Vagina (tissue), 2 donors: ENCODE results near the gene RBM4. TPM values are rescaled to one million over a fixed set of nuclear protein-coding genes. Genes with fewer than 3 reads are reported as not detected.

Experiments
- DNase-seq, 2 donors: peaks; one replicate each; pipeline ENCODE4 v3.0.0-alpha.2; 2017; ENCODE audit errors: extremely low spot score in 2 of 2
- H3K27ac ChIP-seq: fragments of 200-600 bp; sonication (generic); one replicate; pipeline ENCODE4 v1.5.1; 2019
- H3K27me3 ChIP-seq: fragments of 200-600 bp; sonication (generic); one replicate; pipeline ENCODE4 v1.5.1; 2019
- H3K36me3 ChIP-seq, 2 donors: fragments of 200-600 bp; sonication (generic); one replicate each; pipeline ENCODE4 v1.5.1; 2017 to 2019
- H3K4me1 ChIP-seq: fragments of 200-600 bp; sonication (generic); one replicate; pipeline ENCODE4 v1.5.1; 2019
- H3K4me3 ChIP-seq, 2 donors: fragments of 200-600 bp; sonication (generic); 1 replicate in 1 of 2; 2 replicates in 1 of 2; pipeline ENCODE4 v1.5.1; 2016 to 2019
- H3K9me3 ChIP-seq: fragments of 200-600 bp; sonication (generic); one replicate; pipeline ENCODE4 v1.5.1; 2019
- POLR2A ChIP-seq, 2 donors: fragments of 450-650 bp; IDR thresholded peaks; one replicate each; pipeline ENCODE4 v1.6.1; 2017; ENCODE audit warnings: antibody characterized with exemption in 2 of 2, mild to moderate bottlenecking in 2 of 2, moderate library complexity in 2 of 2
- POLR2AphosphoS5 ChIP-seq, 2 donors: sonication (generic); formaldehyde crosslinking; IDR thresholded peaks; one replicate each; pipeline ENCODE4 v1.9.0; 2017; ENCODE audit warnings: antibody characterized with exemption in 2 of 2, mild to moderate bottlenecking in 2 of 2, low read depth in 1 of 2; ENCODE audit not compliant: insufficient read depth in 1 of 2
- intact Hi-C: fragments of 100-400 bp; cut with DNase I; formaldehyde crosslinking; loops from one replicate; pipeline ENCODE4 v1.15.1; 2023
- total RNA-seq: library from RNA; depleted of rRNA; stranded (reverse); fragments of >200 nt; gene quantifications from one replicate; pipeline ENCODE4 v1.2.3, GENCODE V29; 2016
- TF ChIP-seq, protein P1 (sequence below), 3 experiments: fragments of 450-650 bp in 2 of 3; fragments of 200-600 bp in 1 of 3; sonication (generic) in 1 of 3; IDR thresholded peaks; one replicate each; pipeline ENCODE4 v1.5.1; 2017 to 2019; ENCODE audit warnings: antibody characterized with exemption in 3 of 3, mild to moderate bottlenecking in 2 of 3, moderate library complexity in 2 of 3

The RBM4 gene
- total RNA-seq, 1 donor from 2014 or later: 61.1 TPM

DNA sequence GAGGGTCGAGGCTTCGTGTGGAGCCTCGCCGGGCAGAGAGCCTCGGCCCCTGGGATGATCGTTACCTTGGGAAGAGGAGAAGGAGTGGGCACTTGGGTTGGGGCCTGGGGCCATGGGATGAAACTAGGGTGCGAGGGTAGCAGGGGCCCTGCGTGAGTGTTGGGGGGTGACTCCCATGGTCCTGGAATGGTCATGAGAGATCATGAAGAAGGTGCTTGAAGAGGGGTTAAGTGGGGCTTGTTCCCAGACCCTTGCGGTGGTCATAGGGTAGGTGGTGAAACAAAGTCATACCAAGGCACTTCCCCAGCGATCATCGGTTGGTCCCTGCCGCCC, 45.2 kb upstream of the RBM4 start:
- Histone ChIP-seq H3K27ac (peak overlapping the region; percentile 68), H3K4me3 (peak overlapping the region; percentile 52 to 86), H3K4me1 (peaks cover 32% of the 10 kb centered on the region), H3K27me3 (no peaks in the 10 kb centered on the region), H3K36me3 (no peaks in the 10 kb centered on the region), H3K9me3 (no peaks in the 10 kb centered on the region)
- intact Hi-C loops: no loop called here
- no peak for DNase-seq
- TF ChIP-seq POLR2AphosphoS5 (IDR thresholded peaks at IDR 0.05; ENCODE audit: insufficient read depth in 1 of 2, low read depth in 1 of 2) (peak in 1 of 2 donors; percentile 58), POLR2A (IDR thresholded peaks at IDR 0.05) (no peak)
- TF ChIP-seq, protein P1, sequence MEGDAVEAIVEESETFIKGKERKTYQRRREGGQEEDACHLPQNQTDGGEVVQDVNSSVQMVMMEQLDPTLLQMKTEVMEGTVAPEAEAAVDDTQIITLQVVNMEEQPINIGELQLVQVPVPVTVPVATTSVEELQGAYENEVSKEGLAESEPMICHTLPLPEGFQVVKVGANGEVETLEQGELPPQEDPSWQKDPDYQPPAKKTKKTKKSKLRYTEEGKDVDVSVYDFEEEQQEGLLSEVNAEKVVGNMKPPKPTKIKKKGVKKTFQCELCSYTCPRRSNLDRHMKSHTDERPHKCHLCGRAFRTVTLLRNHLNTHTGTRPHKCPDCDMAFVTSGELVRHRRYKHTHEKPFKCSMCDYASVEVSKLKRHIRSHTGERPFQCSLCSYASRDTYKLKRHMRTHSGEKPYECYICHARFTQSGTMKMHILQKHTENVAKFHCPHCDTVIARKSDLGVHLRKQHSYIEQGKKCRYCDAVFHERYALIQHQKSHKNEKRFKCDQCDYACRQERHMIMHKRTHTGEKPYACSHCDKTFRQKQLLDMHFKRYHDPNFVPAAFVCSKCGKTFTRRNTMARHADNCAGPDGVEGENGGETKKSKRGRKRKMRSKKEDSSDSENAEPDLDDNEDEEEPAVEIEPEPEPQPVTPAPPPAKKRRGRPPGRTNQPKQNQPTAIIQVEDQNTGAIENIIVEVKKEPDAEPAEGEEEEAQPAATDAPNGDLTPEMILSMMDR (IDR thresholded peaks at IDR 0.05): no peak

DNA sequence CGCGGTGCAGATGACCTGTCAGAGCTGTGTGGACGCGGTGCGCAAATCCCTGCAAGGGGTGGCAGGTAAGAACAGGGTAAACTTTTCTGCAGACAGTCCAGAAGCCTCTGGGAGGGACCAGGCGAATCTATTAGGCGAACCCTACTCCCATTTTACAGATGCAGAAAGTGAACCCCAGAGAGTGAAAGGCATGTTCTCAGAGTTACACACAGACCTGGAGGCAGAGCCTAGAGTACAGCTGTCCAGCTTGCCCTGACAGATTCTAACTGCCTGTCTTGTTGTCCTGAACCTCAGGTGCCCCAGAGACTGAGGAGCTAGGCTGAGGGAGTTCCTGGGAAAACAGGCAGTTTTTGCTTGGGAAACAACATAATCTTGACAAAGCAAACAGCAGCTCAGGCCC, 44.9 kb upstream of the RBM4 start:
- Histone ChIP-seq H3K36me3 (no peaks in the 10 kb centered on the region), H3K27me3 (no peaks in the 10 kb centered on the region), H3K27ac (peak overlapping the region; percentile 68), H3K4me1 (peaks cover 32% of the 10 kb centered on the region), H3K9me3 (no peaks in the 10 kb centered on the region), H3K4me3 (peak overlapping the region; percentile 52 to 86)
- no peak for DNase-seq
- TF ChIP-seq POLR2AphosphoS5 (IDR thresholded peaks at IDR 0.05; ENCODE audit: insufficient read depth in 1 of 2, low read depth in 1 of 2): no peak
- TF ChIP-seq, protein P1 (IDR thresholded peaks at IDR 0.05): no peak
- TF ChIP-seq POLR2A (IDR thresholded peaks at IDR 0.05): no peak
- intact Hi-C loops: no loop called here

DNA sequence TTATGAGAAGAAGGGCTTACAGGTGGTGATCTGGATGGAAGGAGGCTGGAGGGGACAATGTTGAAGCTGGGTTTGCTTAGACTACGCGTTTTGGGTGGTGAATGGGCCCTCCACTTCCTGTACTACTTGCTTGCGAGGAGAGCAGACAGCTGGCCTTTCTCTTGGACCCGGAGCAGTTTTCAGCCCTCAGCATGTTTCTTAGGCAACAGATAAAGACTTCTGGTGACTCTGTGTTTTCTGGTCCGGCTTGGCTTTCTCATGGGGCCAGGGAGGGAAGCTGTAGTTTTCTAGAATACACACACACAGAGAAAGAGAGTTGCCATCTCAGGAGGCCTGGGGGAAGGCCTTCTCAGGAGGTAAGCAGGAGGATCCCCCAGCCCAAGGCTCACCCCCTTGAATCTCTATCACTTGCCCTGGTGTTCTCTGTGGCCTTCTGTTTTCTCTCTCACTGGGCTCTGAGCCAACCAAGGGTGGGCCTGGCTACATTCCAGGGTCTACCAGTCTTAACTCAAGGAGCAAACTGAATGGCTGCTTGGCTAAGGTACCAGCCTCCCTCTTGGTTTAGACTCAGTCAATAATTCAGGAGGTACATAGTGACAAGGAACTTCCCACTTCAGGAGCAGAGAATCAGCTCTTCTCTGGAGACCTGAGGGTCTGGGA, 43.1 kb upstream of the RBM4 start:
- TF ChIP-seq POLR2A (IDR thresholded peaks at IDR 0.05): no peak
- TF ChIP-seq POLR2AphosphoS5 (IDR thresholded peaks at IDR 0.05; ENCODE audit: insufficient read depth in 1 of 2, low read depth in 1 of 2): no peak
- TF ChIP-seq, protein P1 (IDR thresholded peaks at IDR 0.05): no peak
- DNase-seq: no peak
- intact Hi-C loops: no loop called here
- Histone ChIP-seq H3K4me3 (no peak overlapping the region), H3K27me3 (no peaks in the 10 kb centered on the region), H3K27ac (no peak overlapping the region), H3K4me1 (peaks cover 32% of the 10 kb centered on the region), H3K36me3 (peaks cover 0 to 14% of the 10 kb centered on the region in 2 donors), H3K9me3 (no peaks in the 10 kb centered on the region)

DNA sequence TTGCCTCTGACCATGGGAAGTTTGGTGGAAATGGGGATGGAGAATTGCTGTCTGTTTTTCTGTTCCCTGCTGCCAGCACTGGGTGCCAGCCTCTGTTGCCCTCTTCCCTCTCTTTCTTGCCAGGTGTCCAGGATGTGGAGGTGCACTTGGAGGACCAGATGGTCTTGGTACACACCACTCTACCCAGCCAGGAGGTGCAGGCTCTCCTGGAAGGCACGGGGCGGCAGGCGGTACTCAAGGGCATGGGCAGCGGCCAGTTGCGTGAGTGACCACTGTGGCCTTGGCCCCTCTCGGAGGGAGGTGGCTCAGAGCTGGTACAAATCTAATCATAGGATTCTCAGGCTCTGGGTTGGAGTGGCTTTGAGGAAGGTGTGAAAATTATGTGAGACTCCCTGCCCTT, 39.5 kb upstream of the RBM4 start:
- no peaks in the 10 kb centered on the region for H3K27me3 ChIP-seq
- no peaks in the 10 kb centered on the region for H3K9me3 ChIP-seq
- TF ChIP-seq POLR2A (IDR thresholded peaks at IDR 0.05): no peak
- no peak for TF ChIP-seq POLR2AphosphoS5 (IDR thresholded peaks at IDR 0.05; ENCODE audit: insufficient read depth in 1 of 2, low read depth in 1 of 2)
- intact Hi-C loops: no loop called here
- DNase-seq: no peak
- peaks cover 16% of the 10 kb centered on the region for H3K4me1 ChIP-seq
- H3K27ac ChIP-seq: no peak overlapping the region
- no peak overlapping the region for H3K4me3 ChIP-seq
- H3K36me3 ChIP-seq: peaks cover 0 to 18% of the 10 kb centered on the region in 2 donors

DNA sequence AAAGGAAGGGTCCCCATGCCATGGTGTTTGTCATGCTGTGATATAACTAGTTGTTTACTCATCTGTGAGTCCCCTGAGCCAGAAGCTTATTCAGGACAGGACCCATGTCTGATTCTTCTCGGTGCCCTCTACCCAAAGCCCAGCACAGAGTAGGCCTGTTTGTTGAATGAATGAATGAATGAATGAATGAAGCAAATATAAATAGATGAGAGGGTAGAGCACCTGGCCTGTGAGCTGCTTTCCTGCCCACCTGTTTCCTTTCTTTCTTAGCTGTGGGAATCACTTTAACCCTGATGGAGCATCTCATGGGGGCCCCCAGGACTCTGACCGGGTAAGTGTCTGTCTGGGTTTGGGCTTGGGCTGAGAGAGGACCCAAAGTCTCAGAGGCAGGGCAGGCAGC, 38.3 kb upstream of the RBM4 start:
- intact Hi-C loops: no loop called here
- no peaks in the 10 kb centered on the region for H3K9me3 ChIP-seq
- H3K4me3 ChIP-seq: no peak overlapping the region
- no peak for DNase-seq
- no peak overlapping the region for H3K27ac ChIP-seq
- TF ChIP-seq, protein P1 (IDR thresholded peaks at IDR 0.05): no peak
- TF ChIP-seq POLR2A (IDR thresholded peaks at IDR 0.05): no peak
- TF ChIP-seq POLR2AphosphoS5 (IDR thresholded peaks at IDR 0.05; ENCODE audit: insufficient read depth in 1 of 2, low read depth in 1 of 2): no peak
- H3K36me3 ChIP-seq: peaks cover 0 to 20% of the 10 kb centered on the region in 2 donors
- no peaks in the 10 kb centered on the region for H3K27me3 ChIP-seq
- peaks cover 5% of the 10 kb centered on the region for H3K4me1 ChIP-seq
